ENCODE data around the gene TMEM89. TPM values are rescaled to one million over a fixed set of nuclear protein-coding genes. Genes with fewer than 3 reads are reported as not detected.

The TMEM89 gene
- polyA plus RNA-seq, 6 donors from 2014 or later, result not detected

DNA sequence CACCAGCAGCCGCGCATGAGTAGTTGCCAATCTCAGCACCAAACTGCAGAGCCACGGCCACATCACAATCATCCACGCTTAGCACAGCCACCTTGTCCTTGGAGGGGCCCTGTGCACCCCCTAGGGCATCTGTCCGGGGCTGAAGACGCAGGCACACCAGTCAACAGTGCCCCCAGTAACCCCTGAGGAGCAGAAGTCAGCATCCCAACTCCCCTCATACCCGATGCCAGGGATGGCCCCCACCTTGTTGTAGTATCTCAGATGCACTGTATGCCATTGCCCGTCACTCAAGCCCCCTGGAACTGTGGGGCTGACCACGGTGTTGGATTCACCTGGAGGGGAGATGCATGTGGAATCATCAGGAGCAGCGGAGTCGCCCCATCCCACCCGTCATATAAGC lies 33.5 kb upstream of the TMEM89 start:
- no peak for DNase-seq
- ATAC-seq (ENCODE audit: low read depth in 2 of 2), result no peak
- H3K36me3 Mint-ChIP-seq, result no peaks in the 10 kb centered on the region
- H3K4me1 Mint-ChIP-seq, result peaks cover 5 to 14% (median 9%) of the 10 kb centered on the region in 3 donors
- H3K27me3 Mint-ChIP-seq, result peaks cover 15 to 25% (median 16%) of the 10 kb centered on the region in 3 donors
- H3K27ac Mint-ChIP-seq, result peak overlapping the region in 2 of 6 donors; percentile 48 to 53
- peak overlapping the region; percentile 73 to 87 (median 78) for H3K4me3 Mint-ChIP-seq
- H3K9me3 Mint-ChIP-seq, result no peaks in the 10 kb centered on the region

DNA sequence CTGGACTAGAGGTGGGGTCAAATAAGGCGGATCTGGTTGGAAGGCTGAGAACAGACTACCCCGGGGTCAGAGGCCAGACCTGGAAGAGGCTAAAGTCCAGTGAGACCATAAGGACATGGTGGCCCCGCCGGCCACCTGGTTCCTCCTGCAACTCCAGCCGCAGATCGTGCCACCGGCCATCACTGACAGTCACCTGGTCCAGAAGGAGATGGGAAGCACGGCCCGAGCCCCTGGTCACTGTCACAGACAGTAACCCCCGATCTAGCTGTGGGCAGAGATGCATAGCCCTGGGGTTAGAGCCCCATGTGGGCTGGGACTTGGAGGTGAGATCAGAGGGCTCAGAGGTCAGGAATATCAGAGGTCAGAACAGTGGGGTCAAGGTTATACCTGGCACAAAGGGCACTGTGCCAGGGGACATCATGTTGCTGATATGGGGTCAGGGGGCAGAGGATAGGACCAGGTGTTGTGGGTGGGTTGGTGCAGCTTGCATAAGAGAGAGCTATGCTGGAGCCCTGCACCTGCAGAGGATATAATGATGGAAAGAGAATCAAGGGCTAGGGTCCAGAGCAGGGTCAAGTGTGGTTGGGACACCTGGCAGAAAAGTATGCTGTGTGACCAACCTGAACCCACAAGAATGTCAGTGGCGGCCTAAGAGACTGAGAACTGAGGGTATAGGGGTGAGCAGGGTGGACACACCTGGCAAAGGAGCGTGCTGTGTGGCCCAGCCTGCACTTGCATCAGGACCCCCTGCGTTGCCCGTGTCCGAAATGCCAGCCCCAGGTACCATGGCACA lies 31.6 kb upstream of the TMEM89 start:
- no peak for DNase-seq
- H3K27ac Mint-ChIP-seq, result no peak overlapping the region
- ATAC-seq (ENCODE audit: low read depth in 2 of 2), result no peak
- H3K4me3 Mint-ChIP-seq, result peak overlapping the region in 2 of 8 donors; percentile 44 to 56
- H3K4me1 Mint-ChIP-seq, result peaks cover 5 to 17% (median 9%) of the 10 kb centered on the region in 3 donors
- peaks cover 0 to 9% (median 5%) of the 10 kb centered on the region in 3 donors for H3K27me3 Mint-ChIP-seq
- H3K36me3 Mint-ChIP-seq, result no peaks in the 10 kb centered on the region
- no peaks in the 10 kb centered on the region for H3K9me3 Mint-ChIP-seq

DNA sequence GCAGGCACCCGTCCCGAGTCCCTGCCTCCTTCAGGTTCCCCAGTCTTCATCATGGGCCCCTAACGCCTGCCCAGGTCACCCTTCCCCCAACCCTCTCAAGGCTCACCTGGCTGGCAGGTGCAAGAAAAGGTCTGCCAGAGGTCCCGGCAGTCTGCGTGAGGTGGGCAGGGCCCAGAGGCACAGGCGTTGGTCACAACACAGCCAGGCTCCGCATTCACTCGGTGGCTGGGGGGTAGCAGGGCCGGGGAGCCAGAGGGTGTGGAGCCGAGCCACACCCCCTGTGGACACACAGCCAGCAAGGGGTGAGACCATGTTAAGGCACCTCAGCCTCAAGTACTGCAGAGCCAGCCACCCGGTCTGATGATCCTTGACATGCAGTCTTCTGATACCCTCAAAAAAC lies 30.2 kb upstream of the TMEM89 start:
- H3K27me3 Mint-ChIP-seq, result no peaks in the 10 kb centered on the region
- DNase-seq (no peak), ATAC-seq (ENCODE audit: low read depth in 2 of 2) (no peak)
- H3K27ac Mint-ChIP-seq, result no peak overlapping the region
- H3K36me3 Mint-ChIP-seq, result no peaks in the 10 kb centered on the region
- H3K9me3 Mint-ChIP-seq, result no peaks in the 10 kb centered on the region
- no peak overlapping the region for H3K4me3 Mint-ChIP-seq
- H3K4me1 Mint-ChIP-seq, result peaks cover 4 to 14% (median 9%) of the 10 kb centered on the region in 3 donors

DNA sequence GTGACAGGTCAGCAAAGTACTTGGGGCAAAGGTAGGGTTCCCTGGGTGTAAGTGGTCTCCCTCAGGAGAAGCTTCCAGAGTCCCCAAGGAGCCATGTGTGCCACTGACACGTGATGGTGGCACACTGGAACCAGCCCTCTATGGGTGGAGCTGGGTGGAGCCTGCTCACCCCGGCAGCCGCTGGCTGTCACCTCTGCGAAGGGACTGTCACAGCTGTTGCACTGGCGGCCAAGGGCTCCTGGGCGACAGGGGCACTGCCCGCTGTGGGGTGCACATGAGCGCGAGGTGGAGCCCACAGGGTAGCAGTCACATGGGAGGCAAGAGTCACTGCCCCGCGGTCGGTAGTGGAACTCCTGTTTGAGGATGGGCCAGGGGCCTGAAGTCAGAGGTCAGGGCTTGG lies 29.2 kb upstream of the TMEM89 start:
- no peak for DNase-seq
- no peaks in the 10 kb centered on the region for H3K36me3 Mint-ChIP-seq
- no peaks in the 10 kb centered on the region for H3K27me3 Mint-ChIP-seq
- H3K9me3 Mint-ChIP-seq, result no peaks in the 10 kb centered on the region
- peaks cover 0 to 16% (median 6%) of the 10 kb centered on the region in 3 donors for H3K4me1 Mint-ChIP-seq
- ATAC-seq (ENCODE audit: low read depth in 2 of 2), result no peak
- H3K4me3 Mint-ChIP-seq, result no peak overlapping the region
- H3K27ac Mint-ChIP-seq, result no peak overlapping the region

DNA sequence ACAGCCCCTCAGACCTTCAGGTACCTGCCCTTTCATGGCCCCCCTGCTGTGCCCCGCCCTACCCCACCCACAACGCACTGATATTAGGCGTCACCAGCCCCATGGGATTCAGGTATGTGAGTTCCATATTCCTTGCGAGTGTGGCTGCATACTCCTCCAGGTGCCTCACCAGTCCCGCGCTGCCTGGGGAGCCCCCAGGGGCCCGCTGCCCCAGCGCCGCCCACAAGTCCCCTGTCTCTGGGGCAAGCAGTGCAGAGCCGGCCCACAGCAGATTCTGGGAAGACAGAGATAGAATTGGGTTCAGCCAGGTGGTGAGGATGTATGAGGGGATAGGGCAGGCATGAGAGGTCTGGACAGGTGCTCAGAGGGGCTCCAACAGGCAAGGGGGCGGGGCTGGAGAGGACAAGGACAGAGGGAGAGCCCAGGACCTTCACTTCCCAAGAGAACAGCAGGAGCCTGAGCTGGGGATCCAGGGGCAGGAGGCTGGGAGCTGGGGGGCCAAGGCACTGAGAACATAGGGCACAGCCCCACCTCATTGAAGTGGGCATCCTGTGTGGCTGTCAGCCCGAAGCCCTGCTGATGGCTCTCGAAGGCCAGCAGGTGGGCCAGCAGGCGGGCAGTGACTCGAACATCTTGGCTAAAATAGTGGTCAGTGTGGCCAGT lies 26.8 kb upstream of the TMEM89 start:
- no peak overlapping the region for H3K4me3 Mint-ChIP-seq

DNA sequence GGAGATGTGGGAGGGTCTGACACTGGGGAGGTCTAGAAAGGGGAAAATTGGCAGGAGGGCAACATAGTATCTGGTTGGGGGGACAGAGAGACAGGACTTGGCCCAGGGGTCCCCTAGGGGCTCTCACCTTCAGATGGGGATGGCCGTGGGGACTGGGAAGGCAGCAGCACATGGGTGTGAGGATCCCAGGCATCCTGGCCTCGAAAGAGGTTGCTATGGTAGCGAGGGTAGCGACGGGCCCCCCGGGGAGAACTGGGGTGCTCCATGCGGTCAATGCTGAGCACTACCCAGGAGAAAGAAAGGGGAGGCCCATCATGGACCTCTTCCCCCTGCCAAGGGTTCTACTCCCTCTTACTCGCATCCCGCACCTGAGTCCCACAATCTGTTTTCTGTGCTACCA lies 26.1 kb upstream of the TMEM89 start:
- no peak for ATAC-seq (ENCODE audit: low read depth in 2 of 2)

More for the DNA sequence above, 26.8 kb upstream of the TMEM89 start:
- DNase-seq (no peak), ATAC-seq (ENCODE audit: low read depth in 2 of 2) (no peak)
- Mint-ChIP-seq H3K4me1 (peaks cover 0 to 10% (median 0%) of the 10 kb centered on the region in 3 donors), H3K27ac (no peak overlapping the region), H3K36me3 (no peaks in the 10 kb centered on the region), H3K27me3 (peaks cover 0 to 17% (median 5%) of the 10 kb centered on the region in 3 donors), H3K9me3 (no peaks in the 10 kb centered on the region)

DNA sequence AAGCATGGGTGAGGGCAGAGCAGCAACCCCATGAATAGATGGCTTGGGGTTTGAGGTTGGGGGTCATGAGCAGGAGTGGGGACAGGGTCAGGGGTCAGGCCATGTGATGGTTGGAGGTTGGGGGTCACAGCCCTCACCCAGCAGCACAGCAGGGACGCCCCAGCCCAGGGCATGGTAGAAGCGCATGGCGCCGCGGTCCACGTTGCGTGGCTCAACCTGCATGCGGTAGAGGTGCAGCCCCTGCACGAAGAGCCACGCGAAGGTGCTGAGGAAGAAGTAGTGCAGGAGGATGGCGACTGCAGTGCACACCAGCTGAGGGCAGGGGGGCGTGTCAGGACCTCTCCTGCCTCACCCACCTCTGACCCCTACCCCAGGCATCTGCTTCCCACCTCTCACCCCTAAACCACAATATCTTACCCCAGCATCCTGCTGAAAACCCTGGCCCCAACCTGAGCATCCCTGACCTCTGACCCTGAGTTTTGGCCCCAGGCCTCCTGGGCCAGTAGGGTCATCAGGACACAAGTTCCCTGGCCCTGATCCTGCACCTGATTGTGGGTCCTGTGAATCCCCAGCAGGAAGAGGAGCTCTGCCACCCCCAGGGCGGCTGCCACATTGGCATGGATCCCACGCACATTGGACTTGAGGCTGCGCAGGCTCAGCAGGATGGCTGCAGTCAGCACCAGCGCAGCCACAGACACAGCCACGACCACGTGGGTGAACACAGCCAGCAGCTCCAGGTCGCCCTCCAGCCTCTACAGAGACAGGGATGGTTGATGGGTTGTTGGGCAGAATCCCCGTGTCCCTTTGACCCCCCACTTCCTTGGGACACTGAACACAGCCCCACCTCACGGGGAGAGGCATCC lies 23.6 kb upstream of the TMEM89 start:
- DNase-seq, result no peak
- no peak overlapping the region for H3K4me3 Mint-ChIP-seq
- H3K4me1 Mint-ChIP-seq, result peaks cover 0 to 10% (median 0%) of the 10 kb centered on the region in 3 donors
- no peak for ATAC-seq (ENCODE audit: low read depth in 2 of 2)
- H3K36me3 Mint-ChIP-seq, result no peaks in the 10 kb centered on the region
- H3K9me3 Mint-ChIP-seq, result no peaks in the 10 kb centered on the region
- H3K27me3 Mint-ChIP-seq, result peaks cover 0 to 18% (median 14%) of the 10 kb centered on the region in 3 donors
- H3K27ac Mint-ChIP-seq, result no peak overlapping the region

More for the DNA sequence above, 26.1 kb upstream of the TMEM89 start:
- Mint-ChIP-seq H3K27ac (no peak overlapping the region), H3K4me1 (peaks cover 0 to 10% (median 0%) of the 10 kb centered on the region in 3 donors), H3K36me3 (no peaks in the 10 kb centered on the region), H3K9me3 (no peaks in the 10 kb centered on the region), H3K27me3 (peaks cover 0 to 18% (median 5%) of the 10 kb centered on the region in 3 donors), H3K4me3 (no peak overlapping the region)
- no peak for DNase-seq

DNA sequence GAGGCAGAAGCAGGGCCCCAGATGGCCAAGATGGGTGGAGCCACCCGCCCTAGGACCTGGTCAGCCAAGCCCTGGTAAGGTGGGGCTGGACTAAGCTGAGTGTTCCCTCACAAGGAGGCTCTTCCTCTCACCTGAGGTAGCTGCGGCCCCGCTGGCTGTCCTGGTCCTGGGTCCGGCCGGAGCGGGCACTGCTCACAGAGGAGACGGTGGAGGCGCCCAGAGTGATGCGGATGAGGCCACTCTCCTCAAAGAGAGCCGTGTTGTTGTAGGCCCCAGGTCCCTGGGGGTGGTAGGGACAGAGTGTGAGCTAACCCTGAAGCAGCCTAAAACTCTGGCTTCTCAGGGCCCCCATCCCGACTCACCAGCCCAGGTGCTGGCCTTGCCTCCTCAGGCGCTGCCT lies 21.0 kb upstream of the TMEM89 start:
- ATAC-seq (ENCODE audit: low read depth in 2 of 2), result no peak
- no peaks in the 10 kb centered on the region for H3K9me3 Mint-ChIP-seq
- H3K4me1 Mint-ChIP-seq, result peaks cover 0 to 13% (median 4%) of the 10 kb centered on the region in 3 donors

DNA sequence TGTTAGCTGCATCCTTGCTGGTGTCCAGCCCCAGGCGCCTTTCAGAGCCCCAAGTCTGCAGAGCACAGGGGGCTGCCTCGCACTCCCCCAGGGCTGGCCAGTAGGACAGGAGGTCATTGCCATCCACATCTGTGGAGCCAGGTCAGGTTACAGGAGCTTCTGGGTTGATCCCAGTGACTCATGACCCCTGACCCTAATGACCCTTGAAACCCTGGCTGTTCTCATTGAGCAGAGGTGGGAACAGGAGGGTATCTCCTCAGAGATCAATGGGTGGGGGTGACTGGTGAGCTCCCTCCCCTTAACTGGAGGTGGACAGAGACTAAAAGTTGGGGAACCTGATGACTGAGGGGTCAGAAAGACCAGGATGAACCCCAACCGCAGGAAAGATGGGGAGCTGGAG lies 19.8 kb upstream of the TMEM89 start:
- H3K27ac Mint-ChIP-seq, result no peak overlapping the region
- peaks cover 4 to 10% (median 5%) of the 10 kb centered on the region in 3 donors for H3K4me1 Mint-ChIP-seq
- ATAC-seq (ENCODE audit: low read depth in 2 of 2), result no peak
- no peak for DNase-seq
- no peak overlapping the region for H3K4me3 Mint-ChIP-seq
- no peaks in the 10 kb centered on the region for H3K36me3 Mint-ChIP-seq
- H3K27me3 Mint-ChIP-seq, result peaks cover 0 to 32% (median 29%) of the 10 kb centered on the region in 3 donors
- H3K9me3 Mint-ChIP-seq, result no peaks in the 10 kb centered on the region

More for the DNA sequence above, 21.0 kb upstream of the TMEM89 start:
- Mint-ChIP-seq H3K27me3 (peaks cover 0 to 32% (median 29%) of the 10 kb centered on the region in 3 donors), H3K27ac (peak overlapping the region in 1 of 6 donors; percentile 44), H3K36me3 (no peaks in the 10 kb centered on the region), H3K4me3 (no peak overlapping the region)
- DNase-seq, result no peak

DNA sequence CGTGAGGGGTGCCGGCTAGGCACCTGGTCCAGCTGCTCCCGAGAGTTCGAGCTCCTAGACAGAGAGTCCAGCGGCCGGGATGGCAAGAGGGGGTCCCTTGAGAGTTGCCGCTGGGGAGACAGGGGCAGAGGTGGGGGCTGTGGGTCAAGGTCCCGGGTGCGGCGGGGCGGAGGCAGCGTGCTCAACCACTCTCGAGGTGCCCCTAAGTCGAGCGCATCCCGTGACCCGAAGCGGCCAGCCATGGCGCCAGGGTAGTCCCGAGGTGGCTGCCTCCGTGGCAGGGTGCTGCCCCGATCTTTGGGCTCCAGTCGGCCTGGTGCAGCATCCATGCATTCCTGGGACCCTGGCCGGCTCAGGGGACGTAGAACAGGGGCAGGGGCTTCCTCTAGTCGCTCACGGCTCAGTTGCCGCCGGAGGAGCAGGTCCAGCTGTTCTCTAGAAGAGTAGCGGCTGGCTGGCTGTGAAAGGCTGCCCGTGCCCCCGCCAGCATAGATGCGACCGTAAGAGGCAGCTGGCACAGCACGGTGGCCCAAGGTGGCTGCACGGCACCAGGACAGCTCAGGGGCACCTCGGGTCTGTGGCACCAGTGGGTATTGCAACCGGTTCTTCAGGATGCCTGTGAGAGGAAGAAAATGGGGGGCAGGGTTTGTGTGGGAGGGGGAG lies 18.5 kb upstream of the TMEM89 start:
- no peaks in the 10 kb centered on the region for H3K36me3 Mint-ChIP-seq

DNA sequence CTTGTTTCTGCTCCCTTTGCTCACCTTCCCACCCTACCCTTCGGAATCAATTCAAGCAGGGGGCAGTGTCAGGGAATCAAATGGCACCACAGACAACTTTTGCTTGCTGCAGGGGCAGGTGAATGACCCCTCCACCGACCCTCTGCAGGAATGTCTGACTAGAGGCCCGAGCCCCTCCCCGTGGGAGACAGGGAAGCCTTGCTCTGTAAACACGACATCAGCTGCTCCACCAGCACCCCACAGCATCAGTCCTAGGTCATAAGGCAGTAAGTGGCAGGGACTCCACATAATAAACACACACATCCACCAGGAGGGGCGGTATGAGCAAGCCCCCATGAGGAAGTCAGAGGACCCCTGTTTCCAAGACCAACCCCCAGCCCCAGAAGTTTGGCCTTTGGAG lies 15.7 kb upstream of the TMEM89 start:
- Mint-ChIP-seq H3K27me3 (peaks cover 0 to 28% (median 11%) of the 10 kb centered on the region in 3 donors), H3K4me3 (peak overlapping the region in 7 of 8 donors; percentile 32 to 94 (median 68)), H3K4me1 (peaks cover 13 to 25% (median 23%) of the 10 kb centered on the region in 3 donors), H3K9me3 (no peaks in the 10 kb centered on the region), H3K36me3 (no peaks in the 10 kb centered on the region), H3K27ac (no peak overlapping the region)
- no peak for DNase-seq
- no peak for ATAC-seq (ENCODE audit: low read depth in 2 of 2)

More for the DNA sequence above, 18.5 kb upstream of the TMEM89 start:
- peak overlapping the region in 1 of 6 donors; percentile 20 for H3K27ac Mint-ChIP-seq
- no peak for DNase-seq
- H3K4me3 Mint-ChIP-seq, result no peak overlapping the region
- no peaks in the 10 kb centered on the region for H3K9me3 Mint-ChIP-seq
- no peak for ATAC-seq (ENCODE audit: low read depth in 2 of 2)
- peaks cover 12 to 14% (median 14%) of the 10 kb centered on the region in 3 donors for H3K4me1 Mint-ChIP-seq
- H3K27me3 Mint-ChIP-seq, result peaks cover 0 to 32% (median 29%) of the 10 kb centered on the region in 3 donors

DNA sequence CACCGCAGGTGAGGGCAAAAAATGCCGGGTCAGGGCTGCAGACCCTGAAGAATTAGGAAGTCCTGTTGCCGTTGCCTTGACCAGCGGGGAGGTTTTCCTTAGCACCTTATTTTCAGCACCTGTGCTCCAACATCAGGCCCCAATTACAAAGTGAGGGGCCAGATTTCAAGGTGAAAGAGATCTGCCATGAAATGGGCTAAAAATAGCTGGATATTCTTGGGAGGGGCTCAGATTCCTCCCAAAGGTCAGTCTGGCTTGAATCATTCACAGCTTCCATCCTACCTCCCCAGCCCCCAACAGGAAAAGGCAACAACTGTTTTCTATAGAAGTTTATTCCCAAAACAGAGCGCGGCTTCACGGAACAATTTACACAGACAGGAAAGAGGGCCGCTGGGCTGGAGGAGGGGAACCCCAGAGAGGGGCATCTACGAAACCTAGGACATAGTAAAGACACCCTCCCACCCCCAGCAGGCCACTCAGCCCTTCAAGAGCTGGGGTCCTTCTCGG lies 14.6 kb upstream of the TMEM89 start:
- Mint-ChIP-seq H3K27ac (no peak overlapping the region), H3K9me3 (no peaks in the 10 kb centered on the region), H3K4me1 (peaks cover 13 to 25% (median 23%) of the 10 kb centered on the region in 3 donors), H3K27me3 (peaks cover 0 to 19% (median 11%) of the 10 kb centered on the region in 3 donors), H3K36me3 (no peaks in the 10 kb centered on the region), H3K4me3 (peak overlapping the region; percentile 82 to 94 (median 89))
- DNase-seq, result no peak
- ATAC-seq (ENCODE audit: low read depth in 2 of 2), result no peak

Data from naive B cell (primary cell).